WI38 (cell line): ENCODE data around the gene PCP4L1.
"Not testable (repeated sequence)": the region's sequence is repeated elsewhere in the genome, so short reads cannot be mapped to it uniquely, and the experiment has no call there.

Source experiments
- H3K4me3 ChIP-seq: 2 replicates; pipeline ENCODE4 v1.5.1; 2011; ENCODE audit warnings: low read depth, mild to moderate bottlenecking, control low read depth, low read length
- CTCF ChIP-seq: IDR thresholded peaks from 2 replicates; pipeline ENCODE4 v1.5.1; 2012; ENCODE audit warnings: low read depth, mild to moderate bottlenecking, control low read depth, low read length

PCP4L1 gene

DNA sequence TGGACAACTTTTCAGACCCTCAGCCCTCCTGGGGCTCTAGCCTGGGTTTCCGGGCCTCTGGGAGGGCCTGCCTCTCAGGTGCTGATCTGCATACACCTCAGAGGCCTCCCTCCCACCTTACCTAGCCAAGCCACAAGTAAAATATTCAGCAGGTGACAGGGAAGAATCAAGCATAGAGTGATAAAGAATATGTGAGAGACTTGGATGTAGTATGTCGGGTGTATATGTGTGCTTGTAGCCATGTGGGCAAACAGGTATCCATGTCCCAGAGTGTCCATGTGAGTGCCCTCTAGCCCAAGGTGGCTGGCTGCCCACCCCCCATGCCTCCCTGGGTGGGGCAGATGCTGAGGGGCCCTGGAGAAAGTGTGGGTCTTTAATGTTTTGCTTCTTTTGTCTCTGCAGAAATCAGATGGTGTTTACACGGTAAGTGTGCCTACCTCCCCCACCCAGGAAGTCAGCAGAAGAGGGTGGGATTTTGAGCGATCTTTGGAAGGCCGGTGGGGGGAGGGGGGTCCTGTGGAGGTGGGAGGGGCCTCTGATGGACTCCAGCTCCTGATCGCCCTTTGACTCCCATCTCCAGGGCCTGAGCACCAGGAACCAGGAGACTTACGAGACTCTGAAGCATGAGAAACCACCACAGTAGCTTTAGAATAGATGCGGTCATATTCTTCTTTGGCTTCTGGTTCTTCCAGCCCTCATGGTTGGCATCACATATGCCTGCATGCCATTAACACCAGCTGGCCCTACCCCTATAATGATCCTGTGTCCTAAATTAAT lies 40.1 kb upstream of the PCP4L1 start:
- no peak overlapping the region for H3K4me3 ChIP-seq
- TF ChIP-seq CTCF: no peak

DNA sequence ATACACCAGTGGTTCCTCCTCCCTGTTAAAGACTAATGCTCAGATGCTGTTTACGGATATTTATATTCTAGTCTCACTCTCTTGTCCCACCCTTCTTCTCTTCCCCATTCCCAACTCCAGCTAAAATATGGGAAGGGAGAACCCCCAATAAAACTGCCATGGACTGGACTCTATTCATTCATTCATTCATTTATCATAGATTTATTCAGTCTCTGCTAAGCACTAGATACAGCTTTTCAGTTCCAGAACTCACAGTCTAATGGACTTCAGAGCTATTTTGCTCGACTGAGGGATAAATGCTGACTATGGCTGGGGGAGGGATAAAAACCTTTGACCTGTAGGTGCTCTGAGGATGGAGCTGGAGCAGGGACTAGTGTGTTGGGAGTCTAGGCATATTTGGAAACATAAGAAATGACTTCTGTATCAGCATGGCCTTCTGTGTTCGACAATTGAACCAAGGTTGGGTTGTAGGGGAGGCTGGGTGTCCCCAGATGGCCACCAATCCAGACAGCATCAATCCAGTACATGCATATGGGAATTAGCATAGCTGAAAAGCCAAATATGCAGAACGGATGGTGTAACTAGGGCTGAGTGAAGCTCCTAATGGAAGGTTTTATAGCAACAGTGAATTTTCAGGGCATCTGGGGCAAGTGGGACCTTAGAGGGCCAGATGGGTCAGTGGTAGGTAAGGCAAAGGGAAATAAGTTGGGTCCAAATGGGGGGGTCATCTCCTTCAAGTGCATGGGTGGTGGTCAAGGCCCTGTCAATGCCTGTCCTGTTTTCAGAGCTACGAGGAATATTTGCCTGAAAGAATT lies 39.3 kb upstream of the PCP4L1 start:
- no peak for TF ChIP-seq CTCF
- H3K4me3 ChIP-seq: no peak overlapping the region

GRCh38 chr1:161220002-161220401 lies 38.5 kb upstream of the PCP4L1 start:
- no peak for TF ChIP-seq CTCF

DNA sequence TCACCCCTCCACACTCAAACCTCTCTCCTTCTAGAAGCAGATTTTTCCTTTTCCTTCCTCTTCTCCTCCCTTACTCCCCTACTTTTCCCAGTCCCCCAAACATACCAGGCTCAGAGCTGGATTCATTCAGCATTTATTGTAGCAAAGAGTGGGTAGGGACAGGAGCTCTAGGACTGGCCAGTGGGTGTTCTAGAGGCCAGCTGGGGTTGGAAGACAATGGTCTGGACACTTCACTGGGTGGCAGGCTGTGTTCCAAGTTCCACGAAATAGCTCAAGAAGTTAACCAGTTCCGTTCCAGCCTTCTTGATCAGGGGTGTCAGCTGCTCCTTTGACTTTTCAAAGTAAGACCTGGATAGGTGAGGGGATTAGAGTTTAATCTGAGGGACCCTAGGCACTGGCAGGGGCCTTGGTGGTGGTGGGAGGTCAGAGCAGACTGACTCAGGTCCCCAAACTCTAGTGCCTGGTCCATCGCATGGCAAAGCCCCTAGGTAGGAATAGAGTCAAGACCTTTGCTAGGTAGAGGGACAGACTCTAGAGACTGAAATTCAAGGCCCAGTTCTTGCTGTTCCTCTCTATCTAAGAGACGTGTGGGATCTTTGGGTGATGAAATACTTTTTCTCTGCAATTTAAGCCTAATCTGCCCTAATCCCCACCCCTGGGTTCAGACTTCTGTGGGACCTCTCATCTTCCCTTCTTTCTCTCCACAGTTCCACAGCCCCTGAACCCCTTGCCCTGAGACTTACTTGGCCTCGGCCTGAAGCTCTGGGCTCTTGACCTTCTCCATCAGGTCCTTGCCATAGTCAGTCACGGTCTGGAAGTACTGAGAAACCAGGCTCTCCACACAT lies 36.1 kb upstream of the PCP4L1 start:
- TF ChIP-seq CTCF: no peak
- no peak overlapping the region for H3K4me3 ChIP-seq

More at GRCh38 chr1:161220002-161220401, 38.5 kb upstream of the PCP4L1 start:
- H3K4me3 ChIP-seq: no peak overlapping the region

DNA sequence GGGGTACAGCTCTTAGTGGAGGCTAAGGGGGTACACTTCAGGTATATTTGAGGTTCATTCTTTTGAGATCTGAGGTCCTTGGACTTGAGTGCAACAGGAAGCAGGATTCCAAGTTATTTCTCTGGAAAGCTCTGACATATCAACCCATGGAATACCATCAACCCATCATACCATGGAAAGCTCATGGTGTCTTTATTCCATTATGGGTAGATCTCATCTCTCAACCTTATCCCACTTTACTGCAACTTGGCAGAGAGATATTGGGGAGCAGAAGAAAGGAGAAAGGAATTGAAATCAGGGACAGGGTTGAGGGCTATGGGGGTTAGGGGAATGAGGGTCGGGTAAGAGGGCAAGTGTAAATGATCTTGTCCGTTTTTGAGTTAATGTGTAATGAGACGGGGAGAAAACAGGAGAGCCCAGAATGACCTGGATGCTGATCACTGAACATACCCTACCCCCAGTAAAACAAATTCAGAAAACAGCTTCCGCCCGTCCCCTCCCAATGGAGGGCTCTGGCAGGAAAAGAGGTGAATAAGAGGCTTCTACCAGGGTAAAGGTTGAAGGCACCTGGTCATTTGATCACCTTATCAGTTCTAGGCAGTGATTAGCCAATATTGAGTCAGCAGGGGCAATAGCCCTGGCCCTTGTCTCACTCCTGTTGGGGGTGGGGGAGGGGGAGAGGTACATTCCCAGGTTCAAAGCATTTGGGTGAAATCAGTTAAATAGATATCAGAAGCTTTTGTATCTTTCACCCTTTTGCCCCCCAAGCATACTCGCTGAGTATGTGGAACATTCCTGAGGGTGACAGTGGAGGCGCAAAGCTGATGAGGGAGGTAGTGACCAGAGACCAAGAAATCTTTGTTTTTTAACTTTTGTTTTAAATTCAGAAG lies 34.5 kb upstream of the PCP4L1 start:
- no peak for TF ChIP-seq CTCF
- no peak overlapping the region for H3K4me3 ChIP-seq

- not testable (repeated sequence) for H3K4me3 ChIP-seq
These were observed 33.9 kb upstream of the PCP4L1 start for GRCh38 chr1:161224695-161225087.

DNA sequence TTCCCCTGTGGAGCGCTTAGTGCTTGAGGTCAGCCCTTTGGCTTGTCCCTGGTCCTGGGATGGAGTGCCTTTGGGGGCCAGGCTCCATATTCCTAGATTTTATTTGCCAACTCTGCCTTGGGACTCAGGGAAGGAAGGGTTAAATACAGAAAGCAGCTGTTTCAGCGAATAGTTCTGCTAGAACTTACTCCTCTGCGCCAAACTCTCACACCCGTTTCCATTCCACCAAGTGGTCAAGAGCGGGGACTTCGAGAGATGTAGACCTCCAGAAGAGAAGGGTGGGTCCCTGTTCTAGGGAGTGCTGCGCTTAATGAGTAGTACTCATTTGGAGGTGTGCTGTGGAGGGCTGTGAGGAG lies 33.4 kb upstream of the PCP4L1 start:
- TF ChIP-seq CTCF: no peak
- no peak overlapping the region for H3K4me3 ChIP-seq
